NT2/D1 (cell line): Measurements from ENCODE around the gene KMT2B.

Source experiments
- DNase-seq: peaks from one replicate; pipeline ENCODE4 v3.0.0-alpha.2; 2011; ENCODE audit warnings: low read depth, low spot score
- H3K27me3 ChIP-seq: 2 replicates; pipeline ENCODE4 v1.6.0; 2011; ENCODE audit warnings: mild to moderate bottlenecking; ENCODE audit not compliant: insufficient read length, insufficient read depth
- H3K36me3 ChIP-seq: 2 replicates; pipeline ENCODE4 v1.6.1; 2011; ENCODE audit warnings: mild to moderate bottlenecking, low read length, mixed read lengths; ENCODE audit not compliant: insufficient read depth, insufficient read length
- H3K4me1 ChIP-seq: 2 replicates; pipeline ENCODE4 v1.5.1; 2011; ENCODE audit not compliant: insufficient read depth, insufficient read length
- H3K4me3 ChIP-seq: 2 replicates; pipeline ENCODE4 v1.5.1; 2011; ENCODE audit warnings: low read depth; ENCODE audit not compliant: insufficient read length
- H3K9ac ChIP-seq: 2 replicates; pipeline ENCODE4 v1.6.0; 2011; ENCODE audit warnings: low read depth; ENCODE audit not compliant: insufficient read length
- H3K9me3 ChIP-seq: 2 replicates; pipeline ENCODE4 v1.5.1; 2011; ENCODE audit warnings: mild to moderate bottlenecking, low read length; ENCODE audit not compliant: insufficient read depth
- SUZ12 ChIP-seq: IDR thresholded peaks from 2 replicates; pipeline ENCODE4 v1.6.1; 2011; ENCODE audit not compliant: insufficient read length, insufficient read depth; ENCODE audit errors: extremely low read depth
- YY1 ChIP-seq: IDR thresholded peaks from 2 replicates; pipeline ENCODE4 v1.6.1; 2011; ENCODE audit not compliant: insufficient read length, insufficient read depth
- ZNF274 ChIP-seq: IDR thresholded peaks from 2 replicates; pipeline ENCODE4 v1.6.1; 2011; ENCODE audit warnings: mild to moderate bottlenecking, low read depth, low read length

The KMT2B gene

GRCh38 chr19:35781650-35782049 is 63.8 kb downstream of the KMT2B start:
- no peaks in the 10 kb centered on the region for H3K36me3 ChIP-seq
- no peak for DNase-seq
- H3K27me3 ChIP-seq, result peaks cover 15% of the 10 kb centered on the region
- H3K4me1 ChIP-seq, result peaks cover 21% of the 10 kb centered on the region
- TF ChIP-seq ZNF274 (no peak), SUZ12 (no peak), YY1 (no peak)
- H3K4me3 ChIP-seq, result no peak overlapping the region
- H3K9me3 ChIP-seq, result no peaks in the 10 kb centered on the region
- H3K9ac ChIP-seq, result peak overlapping the region; percentile 18

GRCh38 chr19:35782589-35782988 is 64.8 kb downstream of the KMT2B start:
- Histone ChIP-seq H3K4me1 (peaks cover 20% of the 10 kb centered on the region), H3K36me3 (no peaks in the 10 kb centered on the region)

GRCh38 chr19:35783469-35784434 is 65.9 kb downstream of the KMT2B start:
- no peak for DNase-seq
- no peaks in the 10 kb centered on the region for H3K27me3 ChIP-seq
- peaks cover 16% of the 10 kb centered on the region for H3K4me1 ChIP-seq
- H3K36me3 ChIP-seq, result no peaks in the 10 kb centered on the region
- TF ChIP-seq SUZ12 (no peak), YY1 (no peak), ZNF274 (no peak)
- no peak overlapping the region for H3K9ac ChIP-seq
- no peak overlapping the region for H3K4me3 ChIP-seq
- H3K9me3 ChIP-seq, result no peaks in the 10 kb centered on the region

More at GRCh38 chr19:35782589-35782988, 64.8 kb downstream of the KMT2B start:
- Histone ChIP-seq H3K4me3 (no peak overlapping the region), H3K9me3 (no peaks in the 10 kb centered on the region), H3K9ac (no peak overlapping the region), H3K27me3 (peaks cover 12% of the 10 kb centered on the region)
- TF ChIP-seq ZNF274 (no peak), SUZ12 (no peak), YY1 (no peak)
- DNase-seq, result no peak

GRCh38 chr19:35784503-35785338 is 66.9 kb downstream of the KMT2B start:
- peak overlapping the region; percentile 74 for H3K9ac ChIP-seq
- H3K4me1 ChIP-seq, result peaks cover 21% of the 10 kb centered on the region
- DNase-seq, result no peak
- no peaks in the 10 kb centered on the region for H3K9me3 ChIP-seq
- TF ChIP-seq ZNF274 (no peak), SUZ12 (no peak), YY1 (no peak)
- peak overlapping the region; percentile 32 for H3K4me3 ChIP-seq
- H3K36me3 ChIP-seq, result no peaks in the 10 kb centered on the region
- H3K27me3 ChIP-seq, result no peaks in the 10 kb centered on the region

GRCh38 chr19:35785339-35785627 is 67.5 kb downstream of the KMT2B start:
- Histone ChIP-seq H3K36me3 (no peaks in the 10 kb centered on the region), H3K4me1 (peaks cover 22% of the 10 kb centered on the region), H3K4me3 (peak overlapping the region; percentile 32), H3K9ac (peak overlapping the region; percentile 74), H3K9me3 (no peaks in the 10 kb centered on the region), H3K27me3 (no peaks in the 10 kb centered on the region)
- TF ChIP-seq ZNF274 (no peak), SUZ12 (no peak), YY1 (no peak)
- DNase-seq, result no peak

- no peaks in the 10 kb centered on the region for H3K9me3 ChIP-seq
- no peak overlapping the region for H3K4me3 ChIP-seq
- TF ChIP-seq SUZ12, result no peak
- TF ChIP-seq ZNF274, result no peak
- TF ChIP-seq YY1, result no peak
- peaks cover 23% of the 10 kb centered on the region for H3K4me1 ChIP-seq
- no peak overlapping the region for H3K9ac ChIP-seq
- no peaks in the 10 kb centered on the region for H3K36me3 ChIP-seq
- no peak for DNase-seq
- no peaks in the 10 kb centered on the region for H3K27me3 ChIP-seq
These were observed 68.7 kb downstream of the KMT2B start for GRCh38 chr19:35786299-35787160.
